Prostate gland (tissue), 2 donors: ENCODE data around the gene KCMF1. TPM values are rescaled to one million over a fixed set of nuclear protein-coding genes. Genes with fewer than 3 reads are reported as not detected.
"Not testable (repeated sequence)": the region's sequence is repeated elsewhere in the genome, so short reads cannot be mapped to it uniquely, and the experiment has no call there.

Experiments
- DNase-seq: peaks from one replicate; pipeline ENCODE4 v3.0.0-alpha.2; 2019; ENCODE audit warnings: low spot score
- H3K27ac ChIP-seq, 2 donors: fragments of 200-600 bp; sonication (generic); 2 replicates each; pipeline ENCODE4 v1.5.1; 2017 to 2019
- H3K27me3 ChIP-seq: fragments of 200-600 bp; sonication (generic); replicated peaks from 2 replicates; pipeline ENCODE4 v1.5.1; 2019; ENCODE audit not compliant: insufficient read depth
- H3K36me3 ChIP-seq, 2 donors: fragments of 200-600 bp; sonication (generic); 1 replicate in 1 of 2; 2 replicates in 1 of 2; pipeline versions ENCODE4 v1.5.1 to v1.8.1; 2017 to 2019
- H3K4me1 ChIP-seq: fragments of 200-600 bp; sonication (generic); replicated peaks from 2 replicates; pipeline ENCODE4 v1.5.1; 2019
- H3K4me3 ChIP-seq, 2 donors: fragments of 200-600 bp; sonication (generic); 2 replicates each; pipeline ENCODE4 v1.5.1; 2017 to 2019
- H3K9me3 ChIP-seq: fragments of 200-600 bp; sonication (generic); 2 replicates; pipeline ENCODE4 v1.5.1; 2017
- CTCF ChIP-seq, 4 experiments: fragments of 200-600 bp in 2 of 4; fragments of 450-650 bp in 2 of 4; sonication (generic) in 2 of 4; IDR thresholded peaks; 1 replicate in 3 of 4; 2 replicates in 1 of 4; pipeline ENCODE4 v1.5.1; 2016 to 2019; ENCODE audit warnings: antibody characterized with exemption in 4 of 4, mild to moderate bottlenecking in 2 of 4, moderate library complexity in 2 of 4
- POLR2A ChIP-seq: fragments of 450-650 bp; IDR thresholded peaks from one replicate; pipeline ENCODE4 v1.6.1; 2016; ENCODE audit warnings: antibody characterized with exemption, mild to moderate bottlenecking
- POLR2AphosphoS5 ChIP-seq: sonication (generic); formaldehyde crosslinking; IDR thresholded peaks from one replicate; pipeline ENCODE4 v1.6.1; 2017; ENCODE audit warnings: antibody characterized with exemption
- WGBS: methylation state at CpG from one replicate; pipeline ENCODE4 v1.1.5; 2018; 5-methylcytosine and 5-hydroxymethylcytosine counted together
- intact Hi-C: fragments of 100-400 bp; cut with DNase I; formaldehyde crosslinking; loops from one replicate; pipeline ENCODE4 v1.14.2; 2022
- total RNA-seq, 2 donors: library from RNA; depleted of rRNA; stranded (reverse); fragments of >200 nt; gene quantifications; one replicate each; pipeline ENCODE4 v1.1.0, GENCODE V29; 2016

KCMF1 gene
- total RNA-seq, 2 donors from 2014 or later = 20.5 to 33.1 TPM

- Histone ChIP-seq H3K27me3 (no peaks in the 10 kb centered on the region), H3K27ac (no peak overlapping the region), H3K4me3 (no peak overlapping the region), H3K36me3 (no peaks in the 10 kb centered on the region), H3K4me1 (no peaks in the 10 kb centered on the region), H3K9me3 (no peaks in the 10 kb centered on the region)
- TF ChIP-seq POLR2A (no peak), CTCF (IDR thresholded peaks at IDR 0.05) (no peak), POLR2AphosphoS5 (no peak)
- intact Hi-C loops = no loop called here
- 87% methylated on average over 4 of the region's 4 CpGs for WGBS
- DNase-seq = no peak
Measured at GRCh38 chr2:84942964-84943421, 28.0 kb upstream of the KCMF1 start.

GRCh38 chr2:84944295-84944909 lies 26.6 kb upstream of the KCMF1 start:
- 82% methylated on average over 7 of the region's 7 CpGs for WGBS
- Histone ChIP-seq H3K27ac (no peak overlapping the region), H3K4me1 (no peaks in the 10 kb centered on the region), H3K4me3 (no peak overlapping the region), H3K9me3 (no peaks in the 10 kb centered on the region), H3K36me3 (no peaks in the 10 kb centered on the region), H3K27me3 (no peaks in the 10 kb centered on the region)
- no peak for DNase-seq
- no peak for TF ChIP-seq POLR2AphosphoS5
- no peak for TF ChIP-seq CTCF (IDR thresholded peaks at IDR 0.05)
- no peak for TF ChIP-seq POLR2A
- intact Hi-C loops = no loop called here

- H3K27ac ChIP-seq, H3K36me3 ChIP-seq, H3K27me3 ChIP-seq, intact Hi-C loops, H3K9me3 ChIP-seq, H3K4me3 ChIP-seq, H3K4me1 ChIP-seq, DNase-seq: not testable (repeated sequence)
- WGBS = 70% methylated on average over 3 of the region's 3 CpGs
Measured at GRCh38 chr2:84945838-84946203, 25.1 kb upstream of the KCMF1 start.

- H3K4me1 ChIP-seq = no peaks in the 10 kb centered on the region
- TF ChIP-seq POLR2A (peak; percentile 44), POLR2AphosphoS5 (no peak)
- intact Hi-C loops = no loop called here
- H3K9me3 ChIP-seq = no peaks in the 10 kb centered on the region
- no peak overlapping the region for H3K4me3 ChIP-seq
- no peak overlapping the region for H3K27ac ChIP-seq
- 65% methylated on average over 12 of the region's 12 CpGs for WGBS
- no peaks in the 10 kb centered on the region for H3K27me3 ChIP-seq
- H3K36me3 ChIP-seq = no peaks in the 10 kb centered on the region
- DNase-seq = no peak
Measured at GRCh38 chr2:84946204-84947009, 24.6 kb upstream of the KCMF1 start.

- 84% methylated on average over 10 of the region's 10 CpGs for WGBS
Measured at GRCh38 chr2:84947010-84947593, 23.9 kb upstream of the KCMF1 start.

More at GRCh38 chr2:84947010-84947593, 23.9 kb upstream of the KCMF1 start:
- Histone ChIP-seq H3K27me3 (no peaks in the 10 kb centered on the region), H3K36me3 (no peaks in the 10 kb centered on the region), H3K4me1 (no peaks in the 10 kb centered on the region), H3K4me3 (no peak overlapping the region), H3K27ac (no peak overlapping the region), H3K9me3 (no peaks in the 10 kb centered on the region)
- no peak for DNase-seq
- intact Hi-C loops = no loop called here
- no peak for TF ChIP-seq POLR2AphosphoS5
- TF ChIP-seq CTCF (IDR thresholded peaks at IDR 0.05) = no peak
- TF ChIP-seq POLR2A = no peak
